Thoracic aorta (tissue), 2 donors: ENCODE measurements around the gene CDH23. TPM values are rescaled to one million over a fixed set of nuclear protein-coding genes. Genes with fewer than 3 reads are reported as not detected.

Experiments used
- ATAC-seq: fragments of 150-250 bp; one replicate; pipeline ENCODE4 v1.8.0; 2017; ENCODE audit warnings: low read depth; ENCODE audit not compliant: insufficient number of reproducible peaks, low FRiP score
- DNase-seq: peaks from one replicate; pipeline ENCODE4 v3.0.0-alpha.2; 2020; ENCODE audit warnings: low spot score
- H3K27ac ChIP-seq, 2 donors: fragments of 200-600 bp; sonication (generic); 1 replicate in 1 of 2; 2 replicates in 1 of 2; pipeline ENCODE4 v1.5.1; 2016; ENCODE audit warnings: mild to moderate bottlenecking in 2 of 2, moderate library complexity in 2 of 2
- H3K27me3 ChIP-seq: fragments of 200-600 bp; sonication (generic); replicated peaks from 2 replicates; pipeline ENCODE4 v1.6.0; 2016; ENCODE audit warnings: mild to moderate bottlenecking; ENCODE audit not compliant: insufficient read depth
- H3K36me3 ChIP-seq: fragments of 200-600 bp; sonication (generic); one replicate; pipeline ENCODE4 v1.5.1; 2016
- H3K4me1 ChIP-seq, 2 donors: fragments of 200-600 bp; sonication (generic); 1 replicate in 1 of 2; 2 replicates in 1 of 2; pipeline versions ENCODE4 v1.5.1 to v1.6.0; 2016; ENCODE audit warnings: low read depth in 2 of 2, mild to moderate bottlenecking in 1 of 2; ENCODE audit not compliant: control insufficient read depth in 1 of 2
- H3K4me3 ChIP-seq: fragments of 200-600 bp; sonication (generic); 2 replicates; pipeline ENCODE4 v1.5.1; 2016; ENCODE audit warnings: mild to moderate bottlenecking
- H3K9me3 ChIP-seq: fragments of 200-600 bp; sonication (generic); 2 replicates; pipeline ENCODE4 v1.5.1; 2016
- total RNA-seq, 2 donors: library from RNA; depleted of rRNA; stranded (reverse); fragments of >200 nt; gene quantifications; one replicate each; pipeline versions ENCODE4 v1.1.0 to v1.2.3, GENCODE V29; 2016
- TF ChIP-seq, protein P1 (sequence below): fragments of 200-600 bp; sonication (generic); IDR thresholded peaks from one replicate; pipeline ENCODE4 v1.5.1; 2019; ENCODE audit warnings: antibody characterized with exemption

CDH23 gene
- total RNA-seq, 2 donors from 2014 or later: 10.6 to 10.8 TPM

DNA sequence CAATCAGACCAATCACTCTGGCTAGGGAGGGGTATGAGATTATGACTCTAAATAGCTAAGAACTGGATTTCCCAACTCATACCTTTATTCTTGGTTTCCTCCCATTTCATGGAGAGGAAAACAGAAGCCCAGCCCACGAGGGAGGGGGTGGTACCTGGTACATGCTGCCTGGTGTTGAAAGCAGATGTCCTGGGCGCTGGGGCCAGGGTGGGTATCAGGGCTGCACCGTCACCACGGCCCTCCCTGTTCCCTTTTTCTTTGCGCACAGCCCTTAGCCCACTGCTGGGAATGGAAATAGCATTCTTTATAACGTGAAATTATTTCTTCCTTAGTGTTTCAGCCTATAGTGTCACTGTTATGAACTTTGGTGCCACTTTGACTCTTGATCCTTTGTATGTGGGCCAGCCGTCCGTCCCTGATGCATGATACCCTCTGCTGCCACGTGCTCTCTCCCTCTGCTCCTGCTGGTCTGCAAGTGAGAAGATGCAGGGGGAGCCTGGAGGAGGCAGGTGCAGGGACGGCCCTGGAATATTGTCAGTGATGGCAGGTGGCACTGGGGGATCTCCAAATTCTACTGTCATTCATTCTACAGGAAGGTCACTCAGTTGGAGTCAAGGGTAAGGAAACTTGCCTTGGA, 158.5 kb downstream of the CDH23 start:
- no peak overlapping the region for H3K27ac ChIP-seq
- H3K4me1 ChIP-seq: no peaks in the 10 kb centered on the region
- TF ChIP-seq, protein P1, sequence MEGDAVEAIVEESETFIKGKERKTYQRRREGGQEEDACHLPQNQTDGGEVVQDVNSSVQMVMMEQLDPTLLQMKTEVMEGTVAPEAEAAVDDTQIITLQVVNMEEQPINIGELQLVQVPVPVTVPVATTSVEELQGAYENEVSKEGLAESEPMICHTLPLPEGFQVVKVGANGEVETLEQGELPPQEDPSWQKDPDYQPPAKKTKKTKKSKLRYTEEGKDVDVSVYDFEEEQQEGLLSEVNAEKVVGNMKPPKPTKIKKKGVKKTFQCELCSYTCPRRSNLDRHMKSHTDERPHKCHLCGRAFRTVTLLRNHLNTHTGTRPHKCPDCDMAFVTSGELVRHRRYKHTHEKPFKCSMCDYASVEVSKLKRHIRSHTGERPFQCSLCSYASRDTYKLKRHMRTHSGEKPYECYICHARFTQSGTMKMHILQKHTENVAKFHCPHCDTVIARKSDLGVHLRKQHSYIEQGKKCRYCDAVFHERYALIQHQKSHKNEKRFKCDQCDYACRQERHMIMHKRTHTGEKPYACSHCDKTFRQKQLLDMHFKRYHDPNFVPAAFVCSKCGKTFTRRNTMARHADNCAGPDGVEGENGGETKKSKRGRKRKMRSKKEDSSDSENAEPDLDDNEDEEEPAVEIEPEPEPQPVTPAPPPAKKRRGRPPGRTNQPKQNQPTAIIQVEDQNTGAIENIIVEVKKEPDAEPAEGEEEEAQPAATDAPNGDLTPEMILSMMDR: no peak
- no peaks in the 10 kb centered on the region for H3K27me3 ChIP-seq
- H3K9me3 ChIP-seq: no peaks in the 10 kb centered on the region
- ATAC-seq (no peak), DNase-seq (no peak)
- no peaks in the 10 kb centered on the region for H3K36me3 ChIP-seq
- no peak overlapping the region for H3K4me3 ChIP-seq

DNA sequence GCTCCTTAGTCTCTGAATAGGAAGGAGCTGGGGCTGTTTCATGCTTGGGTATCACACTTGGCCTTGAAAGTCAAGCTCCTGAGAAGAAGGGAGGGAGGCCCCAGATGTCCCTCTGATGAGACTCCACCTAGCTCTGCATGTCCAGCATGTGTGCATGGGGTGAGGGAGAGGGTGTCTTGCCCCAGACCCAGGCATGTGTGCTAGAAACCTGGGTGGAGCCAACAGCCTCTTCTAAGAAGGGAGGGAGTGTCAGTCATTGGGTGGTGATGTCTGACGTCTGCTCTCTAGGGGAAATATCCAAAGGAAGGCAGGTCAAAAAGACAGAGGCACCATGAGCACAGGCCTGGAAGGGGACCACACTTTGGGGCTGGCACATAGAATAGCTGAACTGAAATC, 159.0 kb downstream of the CDH23 start:
- H3K4me1 ChIP-seq: no peaks in the 10 kb centered on the region
- no peak for DNase-seq
- H3K4me3 ChIP-seq: no peak overlapping the region
- no peak overlapping the region for H3K27ac ChIP-seq
- no peaks in the 10 kb centered on the region for H3K9me3 ChIP-seq
- TF ChIP-seq, protein P1: no peak
- H3K36me3 ChIP-seq: no peaks in the 10 kb centered on the region
- ATAC-seq: no peak
- no peaks in the 10 kb centered on the region for H3K27me3 ChIP-seq

DNA sequence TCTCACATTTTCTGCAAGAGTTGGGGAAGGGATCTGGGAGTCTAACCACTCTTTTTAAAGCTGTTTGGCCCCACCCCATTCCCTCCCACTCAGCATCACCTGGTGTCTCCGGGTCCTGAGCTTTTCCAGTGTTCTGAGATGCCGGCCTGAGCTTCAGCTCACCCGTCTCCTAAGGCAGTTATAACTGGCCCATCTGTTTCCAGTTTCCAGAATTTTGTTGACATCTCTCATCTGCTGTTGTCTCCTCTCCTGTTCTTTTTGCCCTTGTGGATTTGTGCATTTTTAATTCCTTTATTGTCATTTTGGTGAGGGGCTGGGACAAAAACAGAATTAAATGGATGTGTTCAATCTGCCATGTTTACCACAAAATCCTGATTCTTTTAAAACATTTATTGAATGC, 162.3 kb downstream of the CDH23 start:
- ATAC-seq (no peak), DNase-seq (no peak)
- TF ChIP-seq, protein P1: no peak
- Histone ChIP-seq H3K9me3 (no peaks in the 10 kb centered on the region), H3K4me3 (no peak overlapping the region), H3K27me3 (no peaks in the 10 kb centered on the region), H3K4me1 (no peaks in the 10 kb centered on the region), H3K27ac (no peak overlapping the region), H3K36me3 (no peaks in the 10 kb centered on the region)

DNA sequence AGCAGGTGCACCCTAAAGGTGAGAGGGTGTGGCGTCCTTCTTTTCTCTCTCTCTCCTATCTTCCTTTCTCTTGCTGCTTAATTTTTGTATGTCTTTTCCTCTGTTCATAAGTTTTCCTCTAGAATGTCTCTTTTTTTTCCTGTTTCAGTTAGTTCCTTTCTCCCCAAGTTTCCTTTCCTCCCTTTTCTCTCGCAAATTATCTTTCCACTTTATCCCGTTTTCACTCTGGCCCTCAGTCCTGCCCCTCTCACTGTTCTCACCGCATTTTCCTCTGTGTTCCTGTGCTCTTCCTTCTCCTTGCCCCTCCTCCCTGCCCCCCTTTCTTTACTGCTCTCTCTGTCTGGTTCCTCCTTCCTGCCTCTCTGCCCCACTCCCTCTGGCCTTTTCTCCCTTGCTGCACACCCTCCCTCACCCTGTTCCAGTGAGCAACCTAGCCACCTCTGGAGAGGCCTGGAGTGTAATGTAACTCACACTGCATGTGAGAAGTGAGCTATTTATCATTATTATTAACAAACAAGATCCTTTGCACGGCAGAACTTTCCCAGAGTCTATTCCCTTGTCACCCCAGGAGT, 164.4 kb downstream of the CDH23 start:
- no peak overlapping the region for H3K4me3 ChIP-seq
- H3K27me3 ChIP-seq: no peaks in the 10 kb centered on the region
- DNase-seq (no peak), ATAC-seq (no peak)
- H3K36me3 ChIP-seq: no peaks in the 10 kb centered on the region
- H3K27ac ChIP-seq: no peak overlapping the region
- H3K4me1 ChIP-seq: no peaks in the 10 kb centered on the region
- no peaks in the 10 kb centered on the region for H3K9me3 ChIP-seq
- TF ChIP-seq, protein P1: no peak

DNA sequence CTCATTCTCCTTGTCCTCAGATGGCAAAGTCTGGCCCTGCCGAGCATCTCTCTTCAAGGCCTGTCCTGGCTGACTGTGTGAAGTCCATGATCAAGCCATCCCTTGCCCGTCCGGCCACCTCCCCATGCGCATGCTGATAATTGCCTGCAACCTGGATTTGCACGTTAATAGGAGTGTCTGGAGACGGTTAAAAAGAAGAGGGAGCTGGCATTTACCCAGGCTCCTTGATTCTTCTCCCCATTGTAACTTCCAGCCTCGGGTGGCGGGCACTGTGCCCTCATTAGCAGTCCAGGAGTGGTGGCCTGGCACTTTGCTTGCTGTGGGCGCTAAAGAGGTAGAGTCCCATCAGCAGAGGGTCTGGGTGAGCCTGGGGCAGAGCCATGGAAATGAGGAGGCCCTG, 165.5 kb downstream of the CDH23 start:
- DNase-seq (no peak), ATAC-seq (no peak)
- H3K36me3 ChIP-seq: no peaks in the 10 kb centered on the region
- TF ChIP-seq, protein P1: no peak
- no peaks in the 10 kb centered on the region for H3K9me3 ChIP-seq
- no peak overlapping the region for H3K27ac ChIP-seq
- H3K4me1 ChIP-seq: no peaks in the 10 kb centered on the region
- H3K27me3 ChIP-seq: no peaks in the 10 kb centered on the region
- no peak overlapping the region for H3K4me3 ChIP-seq
